ENCODE data around the gene TTLL10.
A peak's percentile ranks its signal among the peaks of the same experiment; 100 is the strongest.

Gene TTLL10

DNA sequence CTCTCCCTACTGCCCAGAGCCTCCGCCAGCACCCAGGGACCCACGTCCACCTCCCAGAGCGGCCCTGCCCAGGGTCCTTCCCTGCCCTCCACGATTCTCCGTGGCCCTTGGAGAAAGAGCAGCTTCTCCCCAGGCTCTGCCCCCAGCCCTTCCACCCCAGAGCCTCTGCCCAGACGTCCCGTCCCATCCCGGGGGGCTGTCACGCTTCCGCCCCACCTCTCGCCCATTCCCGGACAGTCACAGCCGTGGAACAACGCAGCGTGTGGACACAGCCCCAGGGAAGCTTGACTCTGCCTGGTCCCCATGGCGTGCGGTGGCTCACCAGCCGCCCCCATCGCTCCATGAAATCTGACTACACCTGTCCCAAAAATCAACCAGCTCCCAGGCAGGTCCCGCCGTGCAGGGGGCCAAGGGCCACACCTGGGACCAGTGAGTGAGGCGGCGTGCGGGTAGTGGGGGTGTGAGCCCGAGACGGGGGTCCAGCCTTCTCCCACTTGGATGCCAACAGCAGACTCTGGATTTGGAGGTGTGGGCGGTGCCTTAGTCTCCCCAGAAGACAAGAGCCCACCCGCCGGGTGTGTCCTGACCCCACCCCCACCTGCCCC is 12.5 kb upstream of the TTLL10 start:
- no peak for DNase-seq

- DNase-seq: no peak
Observed at GRCh38 chr1:1161683-1162079, 12.0 kb upstream of the TTLL10 start.

GRCh38 chr1:1162597-1163537 is 10.8 kb upstream of the TTLL10 start:
- DNase-seq: no peak

GRCh38 chr1:1163538-1164070 is 10.1 kb upstream of the TTLL10 start:
- no peak for DNase-seq

DNA sequence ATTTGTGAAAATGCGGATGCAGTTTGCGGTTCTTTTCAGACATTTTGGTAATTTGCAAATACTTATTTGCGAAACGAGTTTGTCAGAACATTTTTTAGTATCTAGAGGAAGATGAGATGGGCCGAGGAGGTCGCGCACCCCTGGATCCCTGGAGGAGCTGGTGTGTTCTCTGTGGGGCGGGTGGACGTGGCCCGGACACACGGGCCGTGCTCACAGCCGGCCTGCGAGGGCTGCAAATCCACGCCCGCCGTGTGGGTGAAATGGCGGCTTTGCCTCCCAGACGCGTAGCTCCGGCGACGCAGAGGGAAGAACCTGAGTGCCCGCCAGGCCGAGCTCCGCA is 9.3 kb upstream of the TTLL10 start:
- DNase-seq: no peak

DNA sequence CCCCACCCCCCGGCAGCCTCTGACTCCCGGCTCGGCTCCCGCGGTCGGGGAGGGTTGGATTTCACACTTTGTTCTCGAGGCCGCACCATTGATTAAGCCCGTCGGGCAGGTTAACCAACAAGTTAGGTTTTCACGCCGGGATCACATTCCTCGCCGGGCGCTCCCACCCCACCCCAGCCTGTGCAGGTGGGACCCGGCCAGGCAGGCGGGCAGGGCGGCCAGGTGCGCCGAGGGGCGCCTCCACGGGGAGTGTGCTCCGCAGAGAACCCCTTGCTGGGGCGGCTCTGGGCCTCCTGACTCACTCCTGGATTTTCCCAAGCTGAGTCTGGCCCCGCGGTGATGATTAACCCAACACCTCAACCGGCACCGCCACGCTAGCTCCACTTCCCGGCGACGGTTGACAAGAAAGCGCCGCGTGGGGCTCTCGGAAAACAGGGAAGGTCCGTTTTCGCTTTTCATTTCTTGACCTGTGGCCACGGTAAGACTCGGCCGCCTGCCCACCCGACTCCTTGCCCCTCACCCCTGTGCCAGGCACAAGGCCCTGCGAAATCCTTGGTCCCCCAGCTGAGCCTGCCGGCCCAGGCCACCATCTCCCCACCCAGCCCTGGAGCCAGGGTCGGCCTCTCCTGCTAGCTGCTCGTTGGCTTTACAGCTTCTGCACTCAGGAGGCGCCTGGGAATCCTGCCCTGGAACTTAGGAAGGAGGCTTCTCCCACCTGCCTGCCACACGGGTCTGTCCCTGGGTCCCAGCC is 8.8 kb upstream of the TTLL10 start:
- DNase-seq: no peak

GRCh38 chr1:1165485-1165884 is 8.2 kb upstream of the TTLL10 start:
- no peak for DNase-seq

DNA sequence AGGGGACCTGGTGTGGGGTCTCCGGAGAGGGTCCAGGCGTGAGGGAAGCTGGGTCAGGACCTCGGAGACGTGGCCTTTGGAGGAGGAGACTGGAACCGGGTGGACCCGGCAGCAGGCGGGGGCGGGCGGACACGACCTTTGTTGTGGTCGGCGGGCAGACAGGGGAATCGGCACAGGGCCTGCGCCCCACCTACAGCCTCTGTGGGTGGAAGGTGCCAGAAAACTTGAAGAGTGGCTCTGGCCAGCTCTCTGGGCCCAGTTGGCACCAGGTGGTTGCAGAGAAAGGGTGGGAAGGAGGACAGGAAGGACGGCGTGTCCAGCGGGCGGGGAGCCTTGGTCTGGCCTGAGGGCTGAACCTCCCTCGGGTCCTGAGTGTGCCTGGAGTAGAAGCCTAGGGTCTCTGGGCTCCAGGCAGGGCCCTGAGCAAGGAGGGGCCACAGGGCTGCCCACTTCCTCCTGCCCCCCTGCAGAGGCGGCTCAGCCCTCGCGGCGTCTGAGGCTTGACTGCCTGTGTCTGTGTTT is 7.7 kb upstream of the TTLL10 start:
- no peak for DNase-seq

DNA sequence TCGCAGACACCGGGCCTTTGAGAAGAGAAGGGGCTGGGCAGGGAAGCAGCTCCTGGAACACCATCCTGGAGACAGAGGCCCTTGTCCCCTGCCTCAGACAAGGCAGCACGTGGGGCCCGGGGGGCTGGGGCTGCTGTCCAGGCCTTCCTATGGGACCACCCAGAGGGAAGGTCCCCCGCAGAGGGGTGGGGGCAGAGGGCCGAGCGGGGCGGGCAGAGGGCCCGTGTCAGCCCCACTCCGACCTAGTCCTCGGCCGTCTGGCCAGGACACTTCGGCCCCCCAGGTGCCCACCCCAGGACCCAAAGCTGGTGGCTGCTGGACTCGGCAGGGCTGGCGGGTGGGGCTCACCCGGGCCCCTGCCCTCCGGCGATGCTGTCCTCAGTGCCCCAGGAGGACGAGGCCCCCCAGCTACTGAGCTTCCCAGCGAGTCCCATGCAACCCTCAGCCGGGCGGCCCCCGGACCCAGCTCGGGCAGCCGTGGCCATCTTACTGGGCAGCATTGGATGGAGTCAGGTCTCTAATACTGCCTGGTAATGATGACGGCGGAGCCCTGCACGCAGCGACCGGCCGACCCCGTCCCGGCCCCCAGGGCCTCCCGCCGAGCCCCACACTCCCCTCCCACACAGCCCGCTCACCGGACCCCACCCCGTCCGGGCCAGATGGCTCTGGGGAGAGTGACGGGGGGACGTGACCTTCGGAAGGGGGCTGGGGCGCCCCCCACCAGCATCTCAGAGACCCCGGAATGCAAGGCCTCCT is 6.9 kb upstream of the TTLL10 start:
- no peak for DNase-seq

DNA sequence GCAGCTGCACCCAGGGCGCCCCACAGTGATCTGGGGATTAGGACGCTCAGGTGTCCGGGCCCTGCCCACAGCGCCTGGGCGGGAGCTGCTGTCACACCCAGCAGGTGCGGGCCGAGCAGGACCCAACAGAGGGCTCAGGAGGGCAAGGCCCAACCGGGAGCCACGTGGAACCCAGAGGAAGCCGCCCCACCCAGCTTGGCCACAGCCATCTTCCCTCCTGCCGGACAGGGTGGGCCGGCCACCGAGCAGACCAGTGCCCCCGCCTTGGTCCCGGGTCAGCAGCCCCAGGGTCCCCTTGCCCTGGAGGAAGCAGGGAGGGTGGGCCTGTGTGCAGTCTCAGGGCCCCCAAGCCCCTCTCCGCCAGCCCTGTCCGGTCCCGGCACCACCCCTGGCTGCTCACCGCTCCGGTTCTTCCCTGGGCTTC is 6.3 kb upstream of the TTLL10 start:
- no peak for DNase-seq

DNA sequence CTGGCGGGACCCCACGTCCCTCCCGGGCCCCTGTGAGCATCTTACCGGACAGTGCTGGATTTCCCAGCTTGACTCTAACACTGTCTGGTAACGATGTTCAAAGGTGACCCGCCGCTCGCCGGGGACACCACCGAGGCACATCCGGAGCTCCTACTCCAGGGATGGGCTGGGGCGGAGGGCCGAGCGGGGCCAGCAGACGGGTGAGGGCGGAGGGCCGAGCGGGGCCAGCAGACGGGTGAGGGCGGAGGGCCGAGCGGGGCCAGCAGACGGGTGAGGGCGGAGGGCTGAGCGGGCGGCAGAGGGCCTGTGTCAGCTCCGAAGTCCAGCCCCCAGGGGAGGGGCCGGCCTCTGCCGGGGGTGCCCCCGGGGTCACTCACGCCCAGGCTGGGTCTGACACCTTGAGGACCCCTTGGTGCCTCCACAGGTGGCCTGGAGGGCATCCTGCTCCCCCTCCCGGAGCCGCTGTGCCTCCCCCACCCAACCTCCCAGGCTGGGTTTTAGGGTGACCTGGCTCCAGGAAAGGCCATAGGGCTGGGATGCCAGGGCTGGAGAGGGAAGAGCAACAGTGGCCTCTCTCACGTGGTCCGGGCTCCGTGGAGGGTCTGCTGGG is 5.7 kb upstream of the TTLL10 start:
- DNase-seq: no peak

DNA sequence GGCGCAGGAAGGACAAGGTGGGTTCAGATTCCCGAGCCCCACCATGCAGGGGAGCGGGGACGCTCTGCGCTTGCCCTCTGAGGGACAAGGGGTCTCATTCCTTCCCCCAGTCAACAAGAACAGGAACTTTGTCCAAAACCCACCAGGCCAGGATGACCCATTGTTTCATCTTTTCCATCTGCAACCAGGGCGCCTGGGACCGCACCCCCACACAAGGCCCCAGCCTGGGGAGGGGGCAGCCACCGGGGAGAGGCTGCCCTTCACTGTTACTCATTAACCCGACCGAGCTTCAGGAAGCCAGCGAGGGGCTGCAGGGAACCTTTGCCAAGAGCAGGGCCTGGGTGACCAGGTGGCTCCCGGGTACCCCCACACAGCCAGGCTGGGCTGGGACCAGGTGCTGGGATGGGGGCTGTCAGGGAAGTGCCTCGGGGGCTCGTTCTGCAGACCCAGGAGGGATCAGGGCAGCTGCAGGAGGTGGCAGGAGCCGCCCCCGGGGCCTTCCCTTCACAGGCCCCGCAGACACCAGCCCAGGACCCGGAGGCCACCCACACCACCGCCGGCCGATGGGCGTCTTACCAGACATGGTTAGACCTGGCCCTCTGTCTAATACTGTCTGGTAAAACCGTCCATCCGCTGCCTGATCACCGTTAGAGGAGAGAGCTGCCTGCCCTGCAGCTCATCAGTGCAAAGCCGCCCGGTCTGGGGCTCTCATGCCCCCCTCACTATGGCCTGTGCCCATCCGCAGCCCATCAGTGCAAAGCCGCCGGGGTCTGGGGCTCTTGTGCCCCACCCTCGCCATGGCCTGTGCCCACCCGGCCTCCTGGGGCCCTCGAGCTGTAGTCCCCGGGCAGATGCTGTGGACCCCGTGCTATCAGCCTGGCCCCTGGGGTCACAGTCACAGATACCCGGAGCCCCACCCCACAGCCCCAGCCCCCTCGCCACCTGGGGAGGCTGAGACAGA is 4.9 kb upstream of the TTLL10 start:
- no peak for DNase-seq

GRCh38 chr1:1169429-1170214 is 4.1 kb upstream of the TTLL10 start:
- DNase-seq: no peak

DNA sequence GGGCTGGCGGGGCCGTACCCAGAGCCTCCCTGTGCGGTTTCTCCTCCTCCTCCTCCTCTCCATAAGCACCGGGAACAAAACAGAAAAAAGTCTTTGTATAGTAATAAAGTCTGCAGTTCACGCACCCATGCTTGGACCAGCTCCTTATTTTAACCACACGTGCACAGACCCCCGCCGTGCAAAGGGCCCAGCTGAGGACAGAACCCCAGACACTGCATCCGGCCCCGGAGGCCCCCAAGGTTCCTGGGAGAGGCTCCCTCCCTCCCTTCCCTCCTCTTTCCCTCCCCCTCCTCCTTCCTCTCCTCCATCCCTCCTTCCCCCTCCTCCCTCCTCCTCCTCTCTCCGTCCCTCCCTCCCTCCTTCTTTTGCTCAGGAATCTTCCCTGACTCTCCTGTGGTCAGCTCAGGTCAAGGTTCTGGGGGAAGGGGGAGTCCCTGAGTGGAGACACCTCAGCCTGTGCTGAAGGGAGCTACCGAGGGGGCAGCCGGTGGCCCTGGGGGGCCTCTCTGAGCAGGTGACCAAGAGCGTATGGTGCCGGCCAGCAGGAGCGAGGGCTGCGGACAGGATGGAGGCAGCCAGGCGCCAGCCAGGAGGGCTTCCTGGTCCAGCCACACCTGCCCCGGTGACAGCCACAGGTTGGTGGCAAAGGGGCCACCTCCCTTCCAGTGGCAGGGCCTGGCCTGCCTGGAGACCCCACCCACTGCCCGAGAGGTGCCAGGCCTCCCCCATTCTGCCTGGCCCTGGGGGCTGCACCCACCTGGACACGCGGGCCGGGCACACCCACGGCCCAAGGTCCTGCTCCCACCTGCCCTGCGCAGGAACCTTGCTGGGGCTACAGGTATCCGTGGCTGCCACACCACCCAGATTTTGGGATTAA is 3.2 kb upstream of the TTLL10 start:
- DNase-seq: no peak

DNA sequence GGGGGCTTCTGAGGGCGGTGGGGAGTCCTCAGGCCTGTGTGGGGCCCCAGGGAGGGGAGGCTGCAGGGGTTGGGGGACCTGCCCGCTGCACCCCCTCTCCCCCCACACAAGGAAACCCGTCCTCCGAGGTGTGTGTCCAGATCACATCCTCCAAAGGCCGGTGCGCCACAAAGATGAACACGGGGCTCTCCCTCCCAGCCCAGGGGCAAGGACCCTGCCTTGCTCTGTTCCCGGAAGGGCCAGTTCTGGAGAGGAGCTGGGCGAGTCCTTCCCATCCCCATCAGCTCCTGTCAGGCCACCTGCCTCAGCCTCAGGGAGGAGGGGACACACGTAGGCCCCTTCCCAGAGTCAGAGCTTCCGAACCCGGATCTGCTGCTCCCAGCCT is 2.5 kb upstream of the TTLL10 start:
- DNase-seq: no peak

- DNase-seq: peak; percentile 39
Observed at GRCh38 chr1:1171546-1172340, 1.9 kb upstream of the TTLL10 start.

DNA sequence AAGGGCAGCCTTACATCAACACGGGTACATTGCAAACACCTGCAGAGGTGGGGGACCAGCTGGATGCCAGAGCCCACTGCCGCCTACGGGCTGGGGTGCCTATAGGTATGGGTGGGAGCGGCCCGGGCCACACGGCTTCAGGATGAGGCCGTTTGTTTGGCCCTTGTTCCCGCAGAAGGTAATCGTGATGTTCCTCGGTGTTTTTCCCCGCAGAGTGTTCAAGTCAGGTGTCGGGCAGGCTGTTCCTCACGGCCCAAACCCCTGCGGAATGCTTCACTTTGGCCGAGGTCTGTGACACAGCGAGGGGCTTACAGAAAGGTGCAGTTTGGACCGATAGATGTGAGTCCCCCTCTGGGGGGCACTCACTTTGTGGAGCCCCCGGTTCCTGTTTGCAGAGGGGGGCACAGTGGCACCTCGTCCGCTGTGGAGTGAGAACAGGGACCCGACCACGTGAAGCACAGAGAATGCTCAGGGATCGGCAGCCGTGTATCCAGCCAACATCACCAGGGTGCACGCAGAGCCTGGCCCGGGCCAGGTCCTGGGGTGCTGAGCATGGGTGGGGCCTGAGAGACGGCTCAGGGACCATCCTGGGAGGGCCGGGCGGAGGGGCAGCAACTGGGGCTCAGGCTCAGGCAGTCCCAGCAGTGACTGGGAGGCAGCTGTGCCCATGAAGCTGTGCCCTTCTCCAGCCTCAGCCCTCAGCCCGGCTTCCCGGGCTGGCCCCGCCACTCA is 453 bp upstream of the TTLL10 start:
- no peak for DNase-seq
